GM21717 (cell line): Measurements from ENCODE around the gene ESPN.
"Not testable (repeated sequence)": the region's sequence is repeated elsewhere in the genome, so short reads cannot be mapped to it uniquely, and the experiment has no call there.

Experiments used
- ATAC-seq: cut with Tn5 transposase; IDR thresholded peaks from one replicate; pipeline ENCODE4 v1.9.1; 2021; ENCODE audit warnings: mild to moderate bottlenecking, moderate library complexity; ENCODE audit not compliant: unreplicated experiment

ESPN gene

DNA sequence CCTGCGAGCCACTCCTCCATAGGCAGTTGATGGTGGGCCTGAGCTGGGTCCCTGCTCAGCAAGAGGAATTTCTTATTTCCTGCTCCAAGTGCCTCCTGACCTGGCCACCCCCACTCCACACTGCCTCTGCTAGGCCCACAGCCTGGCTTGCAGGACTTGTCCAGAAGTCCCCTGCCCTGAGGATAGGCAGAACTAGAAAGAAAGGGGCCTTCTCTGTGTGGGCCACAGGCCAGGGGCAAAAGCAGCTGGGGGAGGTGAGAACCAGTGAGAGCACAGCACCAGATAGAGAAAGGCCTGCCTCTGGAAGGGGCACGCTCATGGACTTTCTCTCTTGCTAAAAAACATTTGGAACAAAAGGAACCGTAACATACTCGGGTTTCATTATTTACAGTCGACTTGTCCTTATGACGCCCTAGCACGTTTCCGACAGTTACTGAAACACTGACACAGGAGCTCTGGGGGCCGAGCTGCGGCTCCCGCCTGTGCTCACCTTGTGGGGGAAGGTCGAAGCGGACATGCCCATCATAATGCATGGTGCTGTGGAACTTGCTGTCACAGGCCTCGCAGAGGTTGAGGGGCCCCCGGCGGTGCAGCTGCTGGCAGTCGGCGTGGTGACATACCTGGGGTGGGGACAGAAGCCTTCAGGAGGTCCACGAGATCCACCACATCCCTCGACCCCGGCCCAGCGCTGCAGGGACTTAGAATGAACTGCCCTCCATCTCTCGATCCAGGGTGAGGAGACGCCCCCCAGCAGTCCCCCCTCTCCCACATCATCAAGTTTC is 52.7 kb downstream of the ESPN start:
- ATAC-seq = no peak

DNA sequence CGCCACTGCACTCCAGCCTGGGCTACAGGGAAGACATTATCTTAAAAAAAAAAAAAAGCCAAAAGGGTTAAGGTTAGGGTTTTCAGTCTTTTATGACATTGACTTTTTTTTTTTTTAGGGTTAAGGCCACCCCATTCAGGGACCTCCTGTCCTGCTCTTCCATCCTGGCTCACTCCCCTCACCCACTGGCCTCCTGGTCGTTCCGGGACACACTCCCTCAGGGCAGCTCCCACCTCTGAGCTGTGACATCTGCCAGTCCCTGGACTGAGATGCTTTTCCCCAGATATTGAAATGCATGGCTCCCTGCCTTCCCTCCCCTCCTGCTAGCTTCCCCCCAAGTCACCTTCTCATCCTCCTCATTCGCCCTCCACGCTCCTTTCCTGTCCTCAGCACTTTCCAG is 57.2 kb downstream of the ESPN start:
- no peak for ATAC-seq

DNA sequence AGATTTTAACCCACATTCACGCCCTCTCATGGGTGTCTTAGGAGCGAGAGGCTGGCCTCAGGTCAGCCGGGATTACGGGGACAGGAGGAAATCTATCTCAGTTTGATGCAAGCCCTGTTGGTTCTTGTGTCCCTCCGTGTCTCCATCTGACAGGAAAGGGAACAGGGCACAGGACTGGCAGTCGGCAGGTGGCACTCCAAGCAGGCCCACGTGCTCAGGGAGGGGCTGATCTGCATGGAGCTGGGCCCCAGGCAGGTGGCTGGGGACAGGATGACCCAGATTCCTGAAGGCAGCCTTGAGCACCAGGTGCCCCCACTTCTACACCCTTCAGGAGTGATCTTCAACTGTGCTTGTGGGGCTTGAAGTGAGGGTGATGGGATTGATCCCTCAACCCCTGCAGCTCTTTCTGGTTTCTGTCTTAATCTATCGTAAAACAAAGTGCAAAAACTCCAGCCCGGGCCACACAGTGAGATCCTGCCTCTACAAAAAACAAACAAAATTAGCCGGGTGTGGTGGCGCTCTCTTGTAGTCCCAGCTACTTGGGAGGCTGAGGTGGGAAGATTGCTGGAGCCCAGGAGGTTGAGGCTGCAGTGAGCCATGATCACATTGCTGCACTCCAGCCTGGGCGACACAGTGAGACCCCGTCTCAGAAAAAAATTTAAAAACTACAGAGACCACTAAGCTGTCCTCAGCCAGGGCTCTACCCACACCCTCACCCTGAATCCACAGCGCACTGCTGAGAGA is 58.6 kb downstream of the ESPN start:
- no peak for ATAC-seq

DNA sequence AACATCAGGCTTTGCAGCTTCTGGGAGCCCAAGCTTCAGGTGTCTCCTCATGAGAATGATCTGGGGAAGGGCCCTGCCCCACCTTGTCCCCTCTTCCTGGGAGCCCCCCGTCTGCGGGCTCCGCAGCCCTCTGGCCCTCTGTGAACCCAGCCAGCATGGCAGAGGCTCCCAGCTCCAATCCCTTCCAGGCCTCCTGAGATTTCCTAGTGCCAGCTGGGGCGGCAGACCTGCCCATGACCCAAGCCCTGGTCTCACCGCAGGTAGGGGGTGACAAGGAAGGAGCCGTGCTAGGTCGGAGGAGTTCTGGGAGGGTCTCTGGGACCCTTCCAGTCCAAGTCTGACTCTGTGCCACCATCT is 59.2 kb downstream of the ESPN start:
- no peak for ATAC-seq

DNA sequence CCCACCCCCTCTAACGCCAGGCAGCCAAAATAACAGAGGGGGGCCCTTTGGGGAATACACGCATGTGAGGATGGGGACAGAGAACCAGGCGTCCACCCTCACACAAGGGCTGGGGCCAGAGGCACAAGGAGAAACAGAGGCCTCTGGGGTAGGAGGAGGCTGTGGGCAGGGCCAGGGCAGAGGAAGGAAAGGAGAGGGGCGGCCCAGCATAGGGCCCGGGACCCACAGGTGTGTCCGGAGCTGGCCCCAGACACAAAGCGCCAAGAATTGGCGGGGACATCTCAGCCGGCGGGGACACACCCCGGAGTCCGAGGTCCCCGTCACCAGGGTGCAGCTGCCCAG is 60.2 kb downstream of the ESPN start:
- no peak for ATAC-seq

DNA sequence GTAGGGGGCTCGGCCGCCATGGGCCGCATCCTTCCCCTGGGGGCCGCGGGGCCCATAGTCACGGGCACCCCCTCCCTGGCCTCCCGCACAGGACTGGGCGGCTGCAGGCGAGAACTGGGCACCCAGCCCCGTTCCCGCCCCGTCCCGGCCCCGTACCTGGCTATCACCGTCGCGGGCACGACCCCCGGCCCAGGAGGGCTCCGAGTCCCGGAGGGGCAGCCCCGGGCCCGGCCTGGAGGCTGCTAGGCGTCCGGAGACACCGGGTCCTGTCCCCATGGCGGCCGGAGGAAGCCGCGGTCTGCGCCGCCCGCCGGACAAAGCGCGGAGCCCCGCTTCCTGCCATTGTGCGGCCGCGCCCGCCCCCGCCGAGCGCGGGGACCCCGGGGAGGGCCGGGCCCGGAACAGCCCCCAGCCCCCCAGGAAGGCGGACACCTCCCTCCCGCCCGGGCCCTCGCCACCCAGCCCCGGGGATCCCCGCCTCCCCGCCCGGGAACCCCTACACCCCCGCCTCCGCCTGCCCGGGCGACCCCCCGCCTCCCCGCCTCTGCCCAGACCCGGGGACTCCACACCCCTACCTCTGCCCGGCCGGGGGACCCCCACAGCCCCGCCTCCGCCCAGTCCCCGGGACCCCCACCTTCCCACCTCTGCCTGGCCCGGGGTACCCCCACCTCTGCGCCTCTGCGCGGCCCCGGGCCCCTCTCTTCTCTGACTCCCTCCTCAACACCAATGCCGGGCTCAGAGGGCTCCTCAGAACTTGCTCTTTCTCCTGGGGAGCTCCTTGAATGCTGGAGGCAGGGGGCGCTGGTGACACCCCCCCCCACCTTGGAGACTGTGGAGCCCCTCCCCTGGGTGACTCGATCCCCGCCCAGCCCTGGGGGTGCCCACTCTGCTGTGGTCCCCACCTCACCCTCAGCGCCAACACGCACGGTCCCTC is 60.9 kb downstream of the ESPN start:
- ATAC-seq = no peak

DNA sequence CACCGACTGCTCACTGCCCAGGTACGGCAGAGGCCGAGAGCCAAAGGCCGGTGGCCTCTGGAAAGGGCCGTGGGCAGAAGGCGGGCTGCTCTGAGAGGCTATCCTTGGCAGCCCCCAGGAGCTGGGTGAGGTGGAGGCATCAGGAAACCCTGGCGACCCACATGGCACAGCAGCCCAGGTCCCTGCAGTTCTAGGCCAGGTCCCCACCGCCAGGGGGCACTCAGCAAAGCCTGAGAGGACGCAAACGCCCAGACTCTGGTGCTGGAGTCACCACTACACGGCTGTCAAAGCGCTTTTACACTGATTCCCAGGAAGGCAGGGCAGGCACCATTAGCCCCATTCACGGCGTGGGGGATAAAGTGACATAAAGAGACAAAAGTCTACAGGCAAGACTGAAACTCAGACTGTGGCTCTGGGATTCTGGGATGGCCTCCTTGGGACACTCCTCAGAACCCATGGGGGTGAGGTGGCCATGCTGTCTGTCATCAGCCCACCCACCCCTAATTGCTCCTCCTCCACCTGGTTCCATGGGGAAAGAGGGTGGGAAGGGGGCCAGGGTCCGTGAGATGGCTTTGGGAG is 61.9 kb downstream of the ESPN start:
- no peak for ATAC-seq

DNA sequence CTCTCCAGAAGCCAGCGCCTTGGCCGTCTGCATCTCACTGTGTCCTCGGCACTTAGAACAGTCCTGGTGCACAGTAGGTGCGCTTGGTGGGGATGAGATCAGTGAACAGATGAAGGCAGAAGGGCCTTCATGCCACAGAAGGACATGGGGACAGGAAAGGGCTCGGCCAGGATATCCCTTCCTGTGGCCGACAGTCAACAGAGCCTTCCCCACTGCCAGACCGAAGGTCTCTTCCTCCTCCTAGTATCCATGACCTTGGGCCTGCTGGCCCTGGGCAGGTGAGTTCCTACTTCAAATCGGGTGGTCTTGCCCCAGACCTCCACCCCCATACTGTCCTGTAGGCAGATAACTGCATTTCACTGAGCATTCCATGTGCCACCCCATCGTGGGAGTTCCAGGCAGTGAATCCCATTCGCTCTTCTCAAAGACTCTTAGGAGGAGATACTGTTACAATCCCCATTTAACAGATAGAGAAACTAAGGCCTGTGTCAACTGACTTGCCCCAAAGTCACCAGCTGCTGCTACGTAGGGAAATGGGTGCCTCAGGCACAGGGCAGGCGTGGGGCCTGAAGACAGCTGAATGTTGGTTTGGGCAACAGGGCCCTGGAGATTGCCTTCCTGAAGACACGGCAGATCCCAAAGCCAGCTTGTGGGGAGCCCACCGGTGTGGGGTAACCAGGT is 63.4 kb downstream of the ESPN start:
- no peak for ATAC-seq

DNA sequence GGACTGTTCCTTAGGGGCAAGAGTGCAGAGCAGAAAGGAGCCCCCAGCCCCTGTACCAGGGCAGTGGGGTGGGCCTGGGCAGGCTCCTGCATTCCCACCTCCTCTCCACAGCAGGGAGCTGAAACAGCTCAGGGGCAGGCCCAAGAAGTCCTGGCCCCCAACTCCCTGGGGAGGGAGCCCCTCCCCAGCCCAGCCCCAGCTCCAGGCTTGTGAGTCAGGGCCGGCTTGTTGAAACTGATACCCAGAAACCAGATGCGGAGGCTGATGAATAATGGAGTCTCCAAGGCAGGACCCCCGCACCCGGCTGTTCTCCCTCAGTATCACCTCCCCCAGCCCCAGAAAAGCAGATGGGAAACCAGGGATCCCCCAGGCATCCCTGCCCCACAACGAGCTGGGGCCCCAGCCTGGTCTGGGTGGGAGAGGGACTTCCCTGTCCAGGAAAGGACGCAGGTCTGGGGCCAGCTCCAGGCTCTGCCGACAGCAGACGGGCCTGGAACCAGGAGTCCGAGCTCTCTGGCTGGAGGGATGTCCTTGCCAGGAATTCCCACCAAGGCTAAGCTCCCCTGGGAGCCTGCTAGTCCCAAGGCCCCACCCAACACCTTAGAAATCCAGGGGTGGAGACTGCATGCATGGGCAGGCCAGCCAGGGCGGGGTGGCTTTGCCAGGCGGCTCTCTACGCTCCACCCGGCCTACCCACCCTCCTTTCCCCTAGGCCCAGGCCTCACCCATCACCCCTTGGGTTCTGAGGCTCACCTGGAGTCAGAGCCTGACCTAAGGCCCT is 64.2 kb downstream of the ESPN start:
- ATAC-seq = no peak

DNA sequence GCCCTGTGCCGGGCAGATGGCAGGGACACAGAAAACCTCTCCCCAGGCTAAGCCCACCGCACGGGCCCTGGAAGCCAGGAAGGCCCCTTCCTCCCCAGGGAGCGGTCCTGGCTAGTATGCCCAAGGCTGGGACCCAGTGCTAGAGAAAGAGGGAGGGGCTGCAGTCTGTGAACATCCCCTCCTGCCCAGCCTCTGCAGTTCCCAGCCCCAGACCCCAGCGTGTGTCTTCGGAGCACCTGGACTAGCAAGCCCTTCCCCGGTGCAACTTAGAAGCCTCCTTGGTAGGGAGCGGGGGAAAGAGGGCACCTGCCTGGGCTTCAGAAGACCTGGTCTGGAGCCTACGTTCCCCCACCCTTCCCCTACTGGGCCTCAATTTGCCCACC is 64.8 kb downstream of the ESPN start:
- no peak for ATAC-seq

DNA sequence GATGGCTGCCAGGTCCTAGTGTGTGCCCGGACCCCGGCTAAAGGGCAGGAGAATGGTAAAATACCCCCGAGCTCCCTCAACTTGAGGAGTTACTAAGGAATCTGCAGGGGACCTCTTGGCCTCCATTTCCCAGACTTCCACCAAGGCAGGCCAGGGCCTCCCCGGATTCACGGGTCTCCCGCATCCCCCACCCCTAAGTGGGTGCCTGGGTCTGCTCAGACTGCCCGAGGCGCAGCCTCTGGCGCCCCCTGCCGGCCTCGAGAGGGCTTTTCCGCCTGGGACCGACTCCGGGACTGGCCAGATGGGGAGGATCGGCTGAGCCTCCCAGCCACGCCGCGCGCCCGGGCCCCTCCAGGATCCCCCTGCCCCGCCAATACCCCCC is 65.2 kb downstream of the ESPN start:
- ATAC-seq = peak; percentile 73

DNA sequence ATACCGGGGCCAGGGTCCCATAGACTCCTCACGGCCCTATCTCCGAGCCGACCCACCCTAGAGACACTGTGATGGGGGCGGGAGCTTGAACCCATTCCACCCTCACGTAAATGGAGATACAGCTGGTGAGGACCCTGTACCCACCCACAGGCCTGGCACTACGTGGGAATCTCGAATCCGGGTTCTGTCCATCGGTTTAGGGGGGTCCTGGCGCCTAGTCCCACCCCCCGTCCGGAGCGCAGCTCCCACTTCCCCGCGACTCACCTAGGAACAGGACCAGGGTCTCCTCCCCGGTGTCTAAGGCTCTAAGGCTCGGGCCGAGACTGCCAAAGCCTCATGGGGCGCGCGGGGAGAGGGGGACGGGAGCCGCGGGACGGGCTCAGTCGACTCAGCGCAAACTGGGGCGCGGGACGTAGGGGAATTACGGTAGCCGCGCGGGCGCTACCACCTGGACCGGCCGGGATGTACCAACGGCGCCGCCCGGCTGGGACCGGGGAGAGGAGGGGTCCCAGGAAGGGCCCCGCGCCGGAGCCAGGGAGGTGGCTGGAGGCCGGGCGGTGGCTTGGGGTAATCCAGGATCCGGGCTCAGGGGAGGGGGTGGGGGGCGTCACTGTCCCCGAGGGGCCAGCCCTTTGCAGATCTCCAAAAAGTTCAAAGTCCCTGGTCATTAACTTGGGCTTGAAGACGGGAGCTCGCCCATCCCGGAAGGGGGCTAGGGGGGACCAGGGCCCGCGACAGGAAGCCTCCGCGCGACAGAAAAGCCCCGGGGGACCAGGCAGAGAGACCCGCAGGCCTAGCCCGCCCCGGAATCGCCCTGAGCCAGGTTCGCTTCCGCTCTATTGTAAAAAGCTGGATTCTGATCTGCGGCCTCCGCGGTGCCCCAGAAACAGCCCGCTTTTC is 65.9 kb downstream of the ESPN start:
- no peak for ATAC-seq

DNA sequence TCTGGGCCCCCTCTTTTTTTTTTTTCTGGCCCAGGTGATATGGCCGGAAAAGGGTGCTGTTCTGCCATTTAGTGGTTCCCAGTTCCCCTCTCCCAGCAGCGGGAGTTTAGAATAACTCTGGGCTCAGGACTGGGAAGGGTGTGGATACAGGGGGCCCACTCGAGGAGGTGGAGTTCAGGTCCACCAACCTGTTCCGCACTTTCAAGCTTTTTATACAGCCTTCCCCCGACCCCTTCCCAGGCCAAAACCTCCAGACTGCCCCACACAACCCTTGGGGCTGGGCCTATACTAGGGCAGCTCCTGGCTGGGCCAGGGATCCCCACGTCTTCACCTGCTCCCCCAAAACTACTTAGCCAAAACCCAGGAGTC is 66.5 kb downstream of the ESPN start:
- ATAC-seq = no peak

DNA sequence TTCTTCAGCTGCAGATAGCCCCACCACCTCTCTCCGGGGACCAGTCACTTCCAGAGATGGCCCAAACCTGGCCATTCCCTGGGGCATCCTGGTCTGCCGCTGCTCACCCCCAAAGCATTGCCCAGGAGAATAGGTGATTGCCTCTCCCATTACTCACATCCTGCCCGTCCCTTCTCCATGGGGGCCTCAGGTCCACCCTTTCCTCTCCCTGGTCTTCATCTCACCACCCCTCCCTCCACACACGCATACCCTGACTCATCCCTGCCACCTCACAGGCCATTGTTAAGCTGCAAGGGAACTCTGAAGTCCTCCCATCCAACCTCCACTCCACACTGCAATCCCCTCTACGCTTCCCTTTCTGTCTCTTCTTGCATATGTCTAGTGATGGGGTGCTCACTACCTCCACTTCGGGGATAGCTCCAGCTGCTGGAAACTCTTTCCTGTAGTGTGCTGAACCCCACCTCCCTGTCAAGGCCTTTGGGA is 66.9 kb downstream of the ESPN start, which contains the start of gene PLEKHG5:
Gene PLEKHG5 (minus strand): TSS at position 188 of the 483 bp plus-strand sequence. CDS start 14,096 bp downstream, outside the sequence.
- ATAC-seq = no peak

DNA sequence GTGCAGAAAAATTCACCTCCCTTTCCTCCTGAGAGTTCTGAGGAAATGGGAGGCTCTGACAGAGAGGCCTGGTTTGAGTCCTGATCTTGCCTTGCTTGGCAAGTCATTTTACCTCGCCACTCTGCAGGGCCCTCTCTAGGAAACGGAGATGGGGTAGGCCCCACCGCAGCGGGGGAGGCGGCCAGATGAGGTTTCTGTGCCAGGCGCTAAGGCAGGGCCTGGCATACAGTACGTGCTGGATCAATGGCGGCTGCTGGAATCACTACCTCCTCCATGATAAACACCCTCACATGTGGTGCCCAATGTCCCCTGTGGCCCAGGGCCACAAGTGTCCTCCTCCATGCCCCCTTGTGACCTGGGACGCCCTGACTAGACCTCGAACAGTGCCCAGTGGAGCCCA is 67.4 kb downstream of the ESPN start:
- ATAC-seq = no peak

DNA sequence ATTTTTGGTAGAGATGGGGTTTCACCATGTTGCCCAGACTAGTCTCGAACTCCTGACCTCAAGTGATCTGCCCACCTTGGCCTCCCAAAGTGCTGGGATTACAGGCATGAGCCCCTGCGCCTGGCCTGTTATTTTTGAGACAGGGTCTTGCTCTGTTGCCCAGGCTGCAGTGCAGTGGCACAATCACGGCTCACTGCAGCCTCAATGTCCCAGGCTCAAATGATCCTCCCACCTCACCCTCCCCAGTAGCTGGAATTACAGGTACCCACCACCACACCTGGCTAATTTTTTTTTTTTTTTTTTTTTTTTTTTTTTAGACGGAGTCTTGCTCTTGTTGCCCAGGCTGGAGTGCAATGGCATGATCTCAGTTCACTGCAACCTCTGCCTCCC is 69.3 kb downstream of the ESPN start:
- ATAC-seq = not testable (repeated sequence)

DNA sequence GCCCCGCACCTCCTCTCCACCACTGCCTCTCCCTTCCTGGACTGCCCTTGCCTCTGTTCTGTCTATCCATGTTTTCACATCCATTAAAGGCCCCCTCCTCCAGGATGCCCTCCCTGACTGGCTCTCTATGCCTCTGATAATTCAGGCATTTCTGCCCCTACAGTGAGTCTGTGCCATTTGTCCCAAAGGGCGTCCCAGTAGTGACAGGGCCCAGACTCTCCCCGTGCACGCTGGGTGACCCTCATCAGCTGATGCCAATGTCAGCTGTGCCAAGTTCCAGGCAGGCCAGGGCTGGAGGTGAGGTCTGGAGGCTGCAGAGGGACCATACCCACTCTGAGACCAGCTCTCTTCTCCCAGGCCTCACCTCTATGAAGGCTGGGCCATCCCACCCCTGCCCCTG is 70.1 kb downstream of the ESPN start:
- ATAC-seq = no peak

DNA sequence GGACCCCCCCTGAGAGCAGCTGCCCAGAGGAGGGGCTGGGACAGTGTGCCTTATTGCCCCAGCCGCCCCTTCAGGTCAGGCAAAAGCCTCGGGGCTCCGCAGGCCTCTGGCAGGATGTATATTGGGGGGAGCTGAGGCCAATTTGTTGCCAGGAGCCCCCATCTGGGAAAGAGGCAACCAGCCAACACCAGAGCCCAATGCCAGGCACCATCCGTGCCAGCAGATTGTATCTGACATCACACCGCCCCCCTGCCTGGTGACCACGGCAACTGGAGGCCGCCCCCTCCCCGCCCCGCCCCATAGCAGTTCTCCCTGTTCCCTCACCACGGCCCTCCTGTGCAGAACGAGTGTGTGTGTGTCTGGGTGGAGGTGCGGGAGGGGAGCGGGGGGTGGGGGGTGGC is 70.5 kb downstream of the ESPN start:
- ATAC-seq = no peak
